Measurements from ENCODE around the gene SIRPG. TPM values are rescaled to one million over a fixed set of nuclear protein-coding genes. Genes with fewer than 3 reads are reported as not detected.
A peak's percentile ranks its signal among the peaks of the same experiment; 100 is the strongest.

Gene SIRPG
- polyA plus RNA-seq, 3 donors = 0.15 to 0.52 (median 0.51) TPM

DNA sequence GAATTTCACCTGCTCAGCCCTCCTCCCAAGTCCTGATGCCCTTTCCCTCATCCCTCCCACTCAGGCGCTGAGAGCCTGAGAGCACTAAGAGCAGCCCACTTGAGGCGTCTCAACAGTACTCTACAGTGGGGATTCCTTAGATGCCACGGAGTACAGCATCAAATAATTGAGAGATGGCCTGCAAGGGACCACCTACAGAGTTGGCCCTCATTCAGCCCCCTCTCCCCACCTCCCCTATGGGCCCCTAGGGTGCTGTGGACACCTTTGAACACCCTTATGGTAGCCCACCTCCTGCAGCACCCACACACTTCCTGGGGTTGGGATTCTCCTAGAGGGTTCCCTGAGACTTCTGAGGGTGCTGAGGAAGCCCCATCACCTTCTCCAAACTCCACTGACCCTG, 37.1 kb upstream of the SIRPG start:
- TF ChIP-seq, protein P1, sequence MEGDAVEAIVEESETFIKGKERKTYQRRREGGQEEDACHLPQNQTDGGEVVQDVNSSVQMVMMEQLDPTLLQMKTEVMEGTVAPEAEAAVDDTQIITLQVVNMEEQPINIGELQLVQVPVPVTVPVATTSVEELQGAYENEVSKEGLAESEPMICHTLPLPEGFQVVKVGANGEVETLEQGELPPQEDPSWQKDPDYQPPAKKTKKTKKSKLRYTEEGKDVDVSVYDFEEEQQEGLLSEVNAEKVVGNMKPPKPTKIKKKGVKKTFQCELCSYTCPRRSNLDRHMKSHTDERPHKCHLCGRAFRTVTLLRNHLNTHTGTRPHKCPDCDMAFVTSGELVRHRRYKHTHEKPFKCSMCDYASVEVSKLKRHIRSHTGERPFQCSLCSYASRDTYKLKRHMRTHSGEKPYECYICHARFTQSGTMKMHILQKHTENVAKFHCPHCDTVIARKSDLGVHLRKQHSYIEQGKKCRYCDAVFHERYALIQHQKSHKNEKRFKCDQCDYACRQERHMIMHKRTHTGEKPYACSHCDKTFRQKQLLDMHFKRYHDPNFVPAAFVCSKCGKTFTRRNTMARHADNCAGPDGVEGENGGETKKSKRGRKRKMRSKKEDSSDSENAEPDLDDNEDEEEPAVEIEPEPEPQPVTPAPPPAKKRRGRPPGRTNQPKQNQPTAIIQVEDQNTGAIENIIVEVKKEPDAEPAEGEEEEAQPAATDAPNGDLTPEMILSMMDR (IDR thresholded peaks at IDR 0.05) = no peak
- peaks cover 13% of the 10 kb centered on the region for H3K4me1 Mint-ChIP-seq

DNA sequence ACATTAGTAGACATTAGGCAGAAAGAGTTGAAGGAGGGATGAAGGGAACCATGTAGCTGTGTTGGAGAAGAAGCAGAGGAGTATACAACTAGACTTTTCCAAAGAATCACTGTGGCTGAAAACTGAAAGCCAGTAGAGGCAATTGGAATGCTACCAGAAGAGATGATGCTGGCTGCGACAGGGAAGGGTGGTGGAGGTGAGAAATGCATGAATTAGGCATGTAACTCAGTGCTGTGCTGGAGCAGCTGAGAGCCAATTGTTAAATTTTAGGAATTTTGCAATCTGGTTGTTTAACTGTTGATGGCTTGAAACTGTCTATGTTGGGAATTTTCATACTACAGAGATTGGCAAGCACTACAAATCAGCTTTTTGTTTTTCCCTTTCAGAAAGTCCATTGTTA, 35.8 kb upstream of the SIRPG start:
- H3K9me3 Mint-ChIP-seq = peaks cover 2 to 16% (median 11%) of the 10 kb centered on the region in 7 donors
- H3K4me3 Mint-ChIP-seq = peak overlapping the region in 1 of 2 donors; percentile 67
- peaks cover 0 to 7% of the 10 kb centered on the region in 2 donors for H3K9me3 ChIP-seq (replicated peaks in 1 of 2; ENCODE audit: control insufficient read depth in 1 of 2, insufficient read depth in 1 of 2, low read length in 2 of 2)
- no peaks in the 10 kb centered on the region for H3K79me2 ChIP-seq (ENCODE audit: insufficient read depth, low read length)
- H2AFZ ChIP-seq (ENCODE audit: insufficient read depth, low read depth, low read length, poor library complexity, severe bottlenecking) = no peak overlapping the region
- H3K36me3 Mint-ChIP-seq = no peaks in the 10 kb centered on the region
- no peak overlapping the region for H3K4me3 ChIP-seq (replicated peaks in 1 of 3; ENCODE audit: low read depth in 2 of 3, low read length in 3 of 3)
- TF ChIP-seq, protein P1 (IDR thresholded peaks at IDR 0.05) = no peak
- H3K36me3 ChIP-seq (replicated peaks in 1 of 2; ENCODE audit: control insufficient read depth in 1 of 2, insufficient read depth in 2 of 2, low read length in 2 of 2) = no peaks in the 10 kb centered on the region
- no peak overlapping the region for H3K9ac ChIP-seq (ENCODE audit: insufficient read depth, low read length, poor library complexity, severe bottlenecking)
- H3K4me2 ChIP-seq (replicated peaks; ENCODE audit: extremely low read depth, low read length, poor library complexity, severe bottlenecking) = no peak overlapping the region
- peaks cover 0 to 8% of the 10 kb centered on the region in 2 donors for H3K4me1 ChIP-seq (ENCODE audit: control insufficient read depth in 1 of 2, insufficient read depth in 2 of 2, low read length in 2 of 2)
- DNase-seq = no peak
- H3K4me1 Mint-ChIP-seq = peaks cover 12% of the 10 kb centered on the region
- peaks cover 8 to 15% of the 10 kb centered on the region in 2 donors for H3K27me3 ChIP-seq (ENCODE audit: control insufficient read depth in 2 of 2, insufficient read depth in 2 of 2, low read length in 2 of 2)
- no peak overlapping the region for H3K27ac Mint-ChIP-seq
- H4K20me1 ChIP-seq (ENCODE audit: insufficient read depth, low read length) = no peaks in the 10 kb centered on the region
- peaks cover 11 to 43% (median 31%) of the 10 kb centered on the region in 3 donors for H3K27me3 Mint-ChIP-seq (ENCODE audit: low read depth in 3 of 3)
- 67% methylated on average over 1 of the region's 1 CpG for WGBS (ENCODE audit: insufficient coverage)
- no peak overlapping the region for H3K27ac ChIP-seq (ENCODE audit: low read depth in 1 of 2, low read length in 2 of 2)
- intact Hi-C loops (cut with micrococcal nuclease) = no loop called here

More for the DNA sequence above, 37.1 kb upstream of the SIRPG start:
- no peak overlapping the region for H3K27ac Mint-ChIP-seq
- H3K9me3 Mint-ChIP-seq = peaks cover 2 to 16% (median 11%) of the 10 kb centered on the region in 7 donors
- Histone ChIP-seq H3K36me3 (replicated peaks in 1 of 2; ENCODE audit: control insufficient read depth in 1 of 2, insufficient read depth in 2 of 2, low read length in 2 of 2) (no peaks in the 10 kb centered on the region), H2AFZ (ENCODE audit: insufficient read depth, low read depth, low read length, poor library complexity, severe bottlenecking) (no peak overlapping the region), H3K79me2 (ENCODE audit: insufficient read depth, low read length) (no peaks in the 10 kb centered on the region), H3K9me3 (replicated peaks in 1 of 2; ENCODE audit: control insufficient read depth in 1 of 2, insufficient read depth in 1 of 2, low read length in 2 of 2) (peaks cover 0 to 7% of the 10 kb centered on the region in 2 donors), H3K4me1 (ENCODE audit: control insufficient read depth in 1 of 2, insufficient read depth in 2 of 2, low read length in 2 of 2) (peaks cover 0 to 8% of the 10 kb centered on the region in 2 donors), H4K20me1 (ENCODE audit: insufficient read depth, low read length) (no peaks in the 10 kb centered on the region), H3K4me3 (replicated peaks in 1 of 3; ENCODE audit: low read depth in 2 of 3, low read length in 3 of 3) (no peak overlapping the region), H3K27ac (ENCODE audit: low read depth in 1 of 2, low read length in 2 of 2) (no peak overlapping the region), H3K27me3 (ENCODE audit: control insufficient read depth in 2 of 2, insufficient read depth in 2 of 2, low read length in 2 of 2) (peaks cover 8 to 15% of the 10 kb centered on the region in 2 donors), H3K4me2 (replicated peaks; ENCODE audit: extremely low read depth, low read length, poor library complexity, severe bottlenecking) (no peak overlapping the region), H3K9ac (ENCODE audit: insufficient read depth, low read length, poor library complexity, severe bottlenecking) (no peak overlapping the region)
- intact Hi-C loops (cut with micrococcal nuclease) = no loop called here
- WGBS (ENCODE audit: insufficient coverage) = 91% methylated on average over 3 of the region's 3 CpGs
- no peak overlapping the region for H3K4me3 Mint-ChIP-seq
- peaks cover 0 to under 1% of the 10 kb centered on the region in 2 donors for H3K36me3 Mint-ChIP-seq
- DNase-seq = no peak
- peaks cover 10 to 42% (median 35%) of the 10 kb centered on the region in 3 donors for H3K27me3 Mint-ChIP-seq (ENCODE audit: low read depth in 3 of 3)
